Measurements from ENCODE around the gene TOMM5.

GRCh38 chr9:37564916-37565315 is 27.5 kb downstream of the TOMM5 start:
- TF ChIP-seq SMC3 (IDR thresholded peaks at IDR 0.05) (no peak), RCOR1 (IDR thresholded peaks at IDR 0.05; ENCODE audit: low read depth, low read length) (no peak)

Measured in A549 (cell line).